Measurements from ENCODE around the gene GLB1L2. TPM values are rescaled to one million over a fixed set of nuclear protein-coding genes. Genes with fewer than 3 reads are reported as not detected.

GLB1L2 gene
- total RNA-seq, 1 experiment from 2014 or later: 27.1 TPM

GRCh38 chr11:134397304-134398078, 65.7 kb downstream of the GLB1L2 start:
- intact Hi-C loops (cut with micrococcal nuclease): no loop called here
- Histone ChIP-seq H3K4me3 (replicated peaks in 1 of 2; ENCODE audit: low read depth in 1 of 2, low read length in 2 of 2) (no peak overlapping the region), H3K9ac (ENCODE audit: low read length) (no peak overlapping the region), H3K4me1 (ENCODE audit: control insufficient read depth in 1 of 2, insufficient read depth in 2 of 2, low read length in 2 of 2) (peaks cover 0 to 6% of the 10 kb centered on the region in 2 experiments; a peak in 2 of 4 replicates), H3K36me3 (ENCODE audit: control insufficient read depth in 1 of 2, insufficient read depth in 2 of 2, low read length in 2 of 2) (no peaks in the 10 kb centered on the region), H2AFZ (ENCODE audit: low read depth, low read length, poor library complexity, severe bottlenecking) (no peak overlapping the region), H3K79me2 (ENCODE audit: insufficient read depth, low read length) (no peaks in the 10 kb centered on the region), H3K27me3 (ENCODE audit: insufficient read depth, low read length) (peaks cover 6% of the 10 kb centered on the region; the same call in 1 of the 2 replicates), H3K27ac (ENCODE audit: low read depth, low read length) (no peak overlapping the region), H3K9me3 (ENCODE audit: control insufficient read depth in 1 of 2, insufficient read depth in 1 of 2, low read depth in 1 of 2, low read length in 2 of 2) (no peaks in the 10 kb centered on the region), H3K4me2 (ENCODE audit: low read length) (no peak overlapping the region), H4K20me1 (ENCODE audit: insufficient read depth) (no peaks in the 10 kb centered on the region), H3K9me2 (ENCODE audit: insufficient read depth) (no peaks in the 10 kb centered on the region)
- POLR2A ChIA-PET: no interaction called here
- DNase-seq (ENCODE audit: low read depth, low spot score): no peak
- no peak for ATAC-seq
- CTCF ChIA-PET: no interaction called here
- no TSS peak for BruUV-seq (replicated peaks)
- RAD21 ChIA-PET (ENCODE audit: low non-redundant PET in 1 of 2, low total read pairs in 2 of 2, uncharacterized antibody in 2 of 2, unreplicated experiment in 2 of 2): no interaction called here
- TF ChIP-seq CEBPB (IDR thresholded peaks at IDR 0.05; ENCODE audit: low read depth) (no peak), EZH2phosphoT487 (IDR thresholded peaks at IDR 0.05; ENCODE audit: borderline replicate concordance) (no peak), ZFX (IDR thresholded peaks at IDR 0.05) (no peak), SP1 (IDR thresholded peaks at IDR 0.05; ENCODE audit: low read depth) (no peak), CBX3 (IDR thresholded peaks at IDR 0.05; ENCODE audit: low read depth) (no peak), RAD21 (IDR thresholded peaks at IDR 0.05; ENCODE audit: low read depth) (no peak), FOSL1 (IDR thresholded peaks at IDR 0.05; ENCODE audit: low read depth) (no peak), YY1 (IDR thresholded peaks at IDR 0.05; ENCODE audit: extremely low read depth, insufficient replicate concordance, low read depth, low read length) (no peak), TCF7L2 (IDR thresholded peaks at IDR 0.05; ENCODE audit: borderline replicate concordance, extremely low read depth, insufficient read depth, insufficient read length) (no peak), EZH2 (IDR thresholded peaks at IDR 0.05) (no peak), JUND (IDR thresholded peaks at IDR 0.05) (no peak), ZNF274 (IDR thresholded peaks at IDR 0.05; ENCODE audit: low read depth, low read length) (no peak), ELF1 (IDR thresholded peaks at IDR 0.05; ENCODE audit: borderline replicate concordance, low read depth) (no peak), EGR1 (IDR thresholded peaks at IDR 0.05; ENCODE audit: low read depth) (no peak), POLR2AphosphoS5 (IDR thresholded peaks at IDR 0.05; ENCODE audit: low read depth, low read length) (no peak), MAX (IDR thresholded peaks at IDR 0.05) (no peak), SRF (IDR thresholded peaks at IDR 0.05; ENCODE audit: low read depth) (no peak), SIN3A (IDR thresholded peaks at IDR 0.05; ENCODE audit: low read depth) (no peak), POLR2A (IDR thresholded peaks at IDR 0.05; ENCODE audit: borderline replicate concordance, extremely low read depth, insufficient read depth, insufficient read length) (no peak)
- TF ChIP-seq, protein P1, sequence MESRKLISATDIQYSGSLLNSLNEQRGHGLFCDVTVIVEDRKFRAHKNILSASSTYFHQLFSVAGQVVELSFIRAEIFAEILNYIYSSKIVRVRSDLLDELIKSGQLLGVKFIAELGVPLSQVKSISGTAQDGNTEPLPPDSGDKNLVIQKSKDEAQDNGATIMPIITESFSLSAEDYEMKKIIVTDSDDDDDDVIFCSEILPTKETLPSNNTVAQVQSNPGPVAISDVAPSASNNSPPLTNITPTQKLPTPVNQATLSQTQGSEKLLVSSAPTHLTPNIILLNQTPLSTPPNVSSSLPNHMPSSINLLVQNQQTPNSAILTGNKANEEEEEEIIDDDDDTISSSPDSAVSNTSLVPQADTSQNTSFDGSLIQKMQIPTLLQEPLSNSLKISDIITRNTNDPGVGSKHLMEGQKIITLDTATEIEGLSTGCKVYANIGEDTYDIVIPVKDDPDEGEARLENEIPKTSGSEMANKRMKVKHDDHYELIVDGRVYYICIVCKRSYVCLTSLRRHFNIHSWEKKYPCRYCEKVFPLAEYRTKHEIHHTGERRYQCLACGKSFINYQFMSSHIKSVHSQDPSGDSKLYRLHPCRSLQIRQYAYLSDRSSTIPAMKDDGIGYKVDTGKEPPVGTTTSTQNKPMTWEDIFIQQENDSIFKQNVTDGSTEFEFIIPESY (IDR thresholded peaks at IDR 0.05; ENCODE audit: extremely low read depth, insufficient replicate concordance, low read length): no peak

Data from HCT116 (cell line).